Stimulated activated naive CD8-positive, alpha-beta T cell treated with anti-CD3 and anti-CD28 coated beads, Interleukin-15, Interleukin-2, amounts not matched to agents 100 ng/mL and 50 ng/mL, for 24 hours (primary cell): ENCODE measurements around the gene ARSG.

Experiments
- H3K27ac Mint-ChIP-seq: one replicate; pipeline ENCODE4 v1.8.0; 2021; ENCODE audit warnings: mild to moderate bottlenecking, mixed read lengths
- H3K27me3 Mint-ChIP-seq: one replicate; pipeline ENCODE4 v1.8.0; 2021; ENCODE audit warnings: mixed read lengths
- H3K36me3 Mint-ChIP-seq: one replicate; pipeline ENCODE4 v1.8.0; 2021; ENCODE audit warnings: low read depth, mixed read lengths
- H3K4me1 Mint-ChIP-seq: one replicate; pipeline ENCODE4 v1.8.0; 2021; ENCODE audit warnings: low read depth, mixed read lengths
- H3K4me3 Mint-ChIP-seq: one replicate; pipeline ENCODE4 v1.8.0; 2021; ENCODE audit warnings: mild to moderate bottlenecking, mixed read lengths
- H3K9me3 Mint-ChIP-seq: one replicate; pipeline ENCODE4 v1.8.0; 2021; ENCODE audit warnings: mixed read lengths

Gene ARSG

DNA sequence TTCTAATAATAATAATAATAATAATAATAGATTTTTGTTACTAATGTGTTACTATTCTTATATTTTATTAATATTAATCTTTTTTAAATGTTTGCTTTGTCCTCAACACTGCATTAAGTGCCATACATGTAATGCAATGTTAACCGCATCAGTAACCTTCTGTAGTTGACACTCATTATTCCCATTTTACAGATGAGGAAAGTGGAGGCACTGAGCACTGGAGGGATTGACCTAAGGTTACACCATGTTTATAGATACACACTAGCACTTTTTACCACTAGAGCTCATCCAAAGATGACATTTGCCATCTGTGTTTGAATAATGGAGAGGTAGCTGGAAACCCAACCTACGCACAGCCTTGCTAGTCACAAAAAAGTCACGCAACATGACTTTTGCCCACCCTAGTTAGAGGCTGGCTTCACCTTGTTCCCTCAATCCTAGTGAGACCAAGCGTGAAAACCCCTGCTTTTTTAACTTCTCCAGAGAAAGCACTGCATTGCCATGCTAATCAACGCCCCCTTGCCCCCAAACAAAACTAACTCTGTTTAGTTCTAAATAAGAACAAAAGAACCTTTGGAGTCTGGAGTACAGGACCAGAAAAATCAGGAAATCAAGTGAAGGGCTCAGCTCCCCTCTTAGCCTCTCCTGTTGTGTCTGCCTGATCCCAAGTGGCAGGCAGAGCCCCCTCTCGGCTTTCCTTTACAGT is 2.3 kb downstream of the ARSG start:
- H3K27me3 Mint-ChIP-seq: no peaks in the 10 kb centered on the region
- no peaks in the 10 kb centered on the region for H3K9me3 Mint-ChIP-seq
- peaks cover 70% of the 10 kb centered on the region for H3K4me1 Mint-ChIP-seq
- H3K4me3 Mint-ChIP-seq: peak overlapping the region; percentile 13
- no peaks in the 10 kb centered on the region for H3K36me3 Mint-ChIP-seq
- no peak overlapping the region for H3K27ac Mint-ChIP-seq

DNA sequence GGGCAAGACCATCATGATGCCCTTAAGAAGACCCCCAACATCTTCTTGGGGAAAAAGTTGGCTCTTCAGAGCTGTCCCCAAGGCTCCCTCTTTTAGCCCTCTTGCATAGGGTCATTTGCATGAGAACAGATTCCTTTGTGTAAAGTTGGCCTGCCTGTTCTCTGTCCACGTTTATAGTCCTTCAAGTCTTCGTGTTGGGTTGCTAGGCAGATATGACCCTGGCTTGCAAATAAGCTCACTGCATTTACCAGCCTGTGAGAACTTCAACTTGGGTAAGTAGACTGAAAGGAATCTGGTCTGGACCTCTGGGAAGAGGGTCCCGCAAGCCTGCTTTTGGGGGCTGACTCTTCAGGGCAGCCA is 2.9 kb downstream of the ARSG start:
- H3K4me3 Mint-ChIP-seq: peak overlapping the region; percentile 13
- no peaks in the 10 kb centered on the region for H3K9me3 Mint-ChIP-seq
- no peaks in the 10 kb centered on the region for H3K27me3 Mint-ChIP-seq
- H3K4me1 Mint-ChIP-seq: peaks cover 64% of the 10 kb centered on the region
- no peak overlapping the region for H3K27ac Mint-ChIP-seq
- H3K36me3 Mint-ChIP-seq: no peaks in the 10 kb centered on the region

DNA sequence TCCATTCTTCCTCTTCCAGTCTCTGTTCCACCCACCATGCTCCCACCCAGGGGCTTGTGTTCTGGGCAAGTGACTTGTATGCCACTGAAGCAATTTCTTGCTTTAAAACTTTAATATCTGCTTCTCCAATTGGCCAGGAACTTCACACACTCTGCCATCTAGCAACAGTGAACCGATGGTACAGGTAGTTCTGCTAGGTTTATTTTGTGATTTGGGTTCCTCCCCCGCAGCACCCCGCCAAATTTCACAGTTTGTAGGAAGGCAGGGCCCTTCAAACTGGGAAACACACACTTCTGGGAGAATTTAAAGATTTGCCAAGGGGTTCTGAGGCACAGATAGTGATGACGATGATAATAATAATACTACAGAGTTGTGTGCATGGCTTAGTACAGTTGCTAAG is 3.3 kb downstream of the ARSG start:
- H3K4me3 Mint-ChIP-seq: no peak overlapping the region
- no peaks in the 10 kb centered on the region for H3K27me3 Mint-ChIP-seq
- peaks cover 60% of the 10 kb centered on the region for H3K4me1 Mint-ChIP-seq
- H3K36me3 Mint-ChIP-seq: no peaks in the 10 kb centered on the region
- H3K9me3 Mint-ChIP-seq: no peaks in the 10 kb centered on the region
- H3K27ac Mint-ChIP-seq: no peak overlapping the region

DNA sequence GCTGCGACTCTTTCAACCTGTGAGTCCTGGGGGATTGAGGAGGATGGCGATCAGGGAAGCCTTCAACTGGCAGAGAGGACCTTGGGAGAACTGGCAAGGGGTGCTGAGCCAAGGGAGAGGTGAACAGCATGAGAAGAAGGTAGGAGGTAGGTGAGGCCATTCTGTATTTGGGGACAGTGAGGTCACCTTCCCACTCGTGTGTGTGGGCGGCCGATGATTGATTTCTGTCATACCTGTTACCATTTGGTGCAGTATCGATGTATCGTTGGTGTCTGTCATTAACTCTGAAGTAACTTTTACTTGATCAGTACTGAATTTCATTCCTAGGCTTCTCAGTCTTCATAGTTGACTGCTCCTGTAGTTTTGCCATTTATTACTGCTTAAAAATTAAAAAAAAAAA is 3.8 kb downstream of the ARSG start:
- Mint-ChIP-seq H3K4me3 (no peak overlapping the region), H3K27ac (peak overlapping the region; percentile 34), H3K4me1 (peaks cover 56% of the 10 kb centered on the region), H3K27me3 (no peaks in the 10 kb centered on the region), H3K36me3 (no peaks in the 10 kb centered on the region), H3K9me3 (no peaks in the 10 kb centered on the region)

DNA sequence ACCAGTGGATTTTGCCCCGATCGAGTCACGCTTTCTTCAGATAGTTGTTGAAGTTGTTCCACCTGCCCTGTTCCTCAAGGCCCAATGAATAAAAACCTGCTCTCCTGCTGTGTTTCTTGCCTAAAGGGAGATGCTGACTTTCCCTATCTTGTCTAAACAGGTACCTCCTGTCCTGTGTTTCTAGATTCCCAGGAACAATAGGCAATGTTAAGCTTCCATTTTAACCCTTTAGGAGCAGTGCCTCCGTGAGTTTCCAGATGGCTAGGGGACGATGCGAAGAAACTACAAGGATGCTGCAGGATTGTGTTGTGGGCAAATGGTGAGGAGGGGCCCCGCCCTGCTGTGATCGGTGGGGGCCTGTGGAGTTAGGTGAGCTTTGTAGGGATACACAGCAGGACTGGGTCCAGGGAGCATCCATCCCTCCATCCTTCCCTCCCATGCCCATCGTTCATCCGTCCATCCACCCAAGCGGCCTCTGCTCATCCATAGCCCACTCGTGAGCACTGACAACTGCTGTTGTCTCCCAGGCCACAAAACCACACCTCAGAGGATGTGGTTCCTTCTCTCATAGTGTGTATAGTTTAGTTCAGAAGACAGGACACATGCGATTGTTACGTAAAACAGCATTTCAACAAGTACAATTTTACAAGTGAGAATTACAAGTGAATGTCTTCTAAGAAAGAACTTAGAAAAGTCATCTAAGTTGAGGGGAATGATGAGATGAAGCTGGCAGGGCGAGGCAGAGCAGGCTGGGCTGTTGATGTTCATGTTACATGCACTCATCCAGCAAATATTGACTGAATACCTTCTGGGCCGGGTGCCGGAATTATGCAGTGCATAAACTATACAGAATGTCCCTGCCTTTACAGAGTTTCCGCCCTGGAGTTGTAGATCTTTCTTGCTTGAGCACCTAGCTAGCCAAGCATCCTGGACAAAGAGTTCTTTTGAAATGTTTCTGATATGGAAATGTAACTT is 5.2 kb downstream of the ARSG start:
- Mint-ChIP-seq H3K4me3 (peak overlapping the region; percentile 63), H3K27ac (peak overlapping the region; percentile 64), H3K4me1 (peaks cover 53% of the 10 kb centered on the region), H3K36me3 (no peaks in the 10 kb centered on the region), H3K27me3 (no peaks in the 10 kb centered on the region), H3K9me3 (no peaks in the 10 kb centered on the region)

DNA sequence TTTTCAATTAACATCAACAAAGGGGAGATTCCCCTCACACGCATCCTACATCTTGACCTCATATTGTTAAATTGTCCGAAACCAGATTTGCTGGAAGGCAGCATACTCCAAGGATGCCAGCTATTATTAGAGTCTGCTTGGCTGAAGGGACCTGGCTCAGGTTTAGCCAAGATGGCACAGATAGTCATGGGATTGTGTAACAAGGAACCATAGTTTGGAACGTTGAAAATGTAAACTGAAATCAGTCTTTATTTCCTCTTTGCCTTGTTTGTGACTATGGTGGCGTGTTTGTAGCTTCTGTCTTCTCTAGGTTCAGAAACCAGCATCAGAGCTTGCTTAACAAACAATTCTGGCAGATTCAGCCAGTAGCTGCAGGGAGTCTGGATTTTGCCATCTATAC is 5.9 kb downstream of the ARSG start:
- no peaks in the 10 kb centered on the region for H3K9me3 Mint-ChIP-seq
- no peaks in the 10 kb centered on the region for H3K27me3 Mint-ChIP-seq
- no peaks in the 10 kb centered on the region for H3K36me3 Mint-ChIP-seq
- peaks cover 52% of the 10 kb centered on the region for H3K4me1 Mint-ChIP-seq
- H3K4me3 Mint-ChIP-seq: peak overlapping the region; percentile 63
- peak overlapping the region; percentile 58 for H3K27ac Mint-ChIP-seq

DNA sequence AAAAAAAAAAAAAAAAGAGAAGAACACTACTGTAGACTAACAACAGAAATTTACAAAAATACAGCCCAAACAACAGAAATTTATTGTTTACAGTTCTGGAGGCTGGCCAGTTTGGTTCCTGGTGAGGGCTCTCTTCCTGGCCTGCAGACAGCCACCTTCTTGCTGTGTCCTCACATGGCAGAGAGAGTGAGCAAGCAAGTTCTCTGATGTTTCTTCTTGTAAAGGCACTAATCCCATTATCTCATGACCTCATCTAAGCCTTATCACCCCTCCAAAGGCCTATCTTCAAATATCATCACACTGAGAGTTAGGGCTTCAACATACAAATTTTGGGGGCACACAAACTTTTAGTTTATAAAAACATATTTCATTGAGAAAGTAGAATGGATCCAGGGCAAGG is 7.3 kb downstream of the ARSG start:
- H3K4me3 Mint-ChIP-seq: no peak overlapping the region
- no peaks in the 10 kb centered on the region for H3K27me3 Mint-ChIP-seq
- H3K4me1 Mint-ChIP-seq: peaks cover 41% of the 10 kb centered on the region
- no peaks in the 10 kb centered on the region for H3K36me3 Mint-ChIP-seq
- H3K27ac Mint-ChIP-seq: no peak overlapping the region
- no peaks in the 10 kb centered on the region for H3K9me3 Mint-ChIP-seq

DNA sequence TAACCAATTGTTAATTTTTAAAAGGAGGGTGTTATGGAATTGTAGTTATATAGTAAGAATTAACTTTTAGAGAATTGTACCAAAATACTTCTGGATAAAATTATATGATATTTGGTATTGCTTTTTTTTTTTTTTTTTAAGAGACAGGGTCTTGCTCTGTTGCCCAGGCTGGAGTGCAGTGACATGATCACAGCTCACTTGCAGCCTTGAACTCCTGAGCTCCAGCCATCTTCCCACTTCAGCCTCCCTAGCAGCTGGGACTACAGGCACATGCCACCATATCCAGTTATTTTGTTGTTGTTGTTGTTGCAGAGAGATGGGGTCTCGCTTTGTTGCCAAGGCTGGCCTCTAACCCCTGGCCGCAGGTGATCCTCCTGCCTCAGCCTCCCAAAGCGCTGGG is 8.5 kb downstream of the ARSG start:
- H3K4me1 Mint-ChIP-seq: peaks cover 29% of the 10 kb centered on the region
- no peaks in the 10 kb centered on the region for H3K36me3 Mint-ChIP-seq
- H3K4me3 Mint-ChIP-seq: no peak overlapping the region
- H3K27me3 Mint-ChIP-seq: no peaks in the 10 kb centered on the region
- no peak overlapping the region for H3K27ac Mint-ChIP-seq
- H3K9me3 Mint-ChIP-seq: no peaks in the 10 kb centered on the region

DNA sequence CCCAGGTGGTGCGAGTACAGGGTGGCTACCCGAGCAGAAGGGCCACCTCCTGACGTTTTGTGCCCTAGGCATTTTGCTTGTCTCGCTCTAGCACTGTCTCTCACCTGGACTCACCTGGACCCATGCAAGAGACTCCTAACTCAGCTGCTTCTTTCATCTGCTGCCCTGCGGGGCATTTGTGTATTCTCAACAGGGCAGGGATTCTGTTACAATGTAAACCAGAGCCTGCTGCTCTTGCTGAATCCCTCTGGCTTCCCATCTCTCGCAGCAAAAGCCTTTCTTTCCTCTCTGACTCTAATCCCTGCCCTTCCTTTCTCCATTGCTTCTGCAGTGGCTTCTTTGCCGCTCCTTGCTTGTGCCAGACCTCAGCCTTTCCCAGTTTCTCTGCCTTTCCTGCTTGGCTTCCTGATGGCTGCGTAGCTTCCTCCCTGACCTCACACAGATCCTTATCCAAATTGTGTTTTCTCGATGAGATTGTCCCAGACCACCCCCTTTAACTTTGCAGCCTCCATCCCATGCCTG is 10.2 kb downstream of the ARSG start:
- Mint-ChIP-seq H3K27me3 (no peaks in the 10 kb centered on the region), H3K4me3 (no peak overlapping the region), H3K36me3 (no peaks in the 10 kb centered on the region), H3K27ac (peak overlapping the region; percentile 3), H3K4me1 (peaks cover 17% of the 10 kb centered on the region), H3K9me3 (no peaks in the 10 kb centered on the region)

DNA sequence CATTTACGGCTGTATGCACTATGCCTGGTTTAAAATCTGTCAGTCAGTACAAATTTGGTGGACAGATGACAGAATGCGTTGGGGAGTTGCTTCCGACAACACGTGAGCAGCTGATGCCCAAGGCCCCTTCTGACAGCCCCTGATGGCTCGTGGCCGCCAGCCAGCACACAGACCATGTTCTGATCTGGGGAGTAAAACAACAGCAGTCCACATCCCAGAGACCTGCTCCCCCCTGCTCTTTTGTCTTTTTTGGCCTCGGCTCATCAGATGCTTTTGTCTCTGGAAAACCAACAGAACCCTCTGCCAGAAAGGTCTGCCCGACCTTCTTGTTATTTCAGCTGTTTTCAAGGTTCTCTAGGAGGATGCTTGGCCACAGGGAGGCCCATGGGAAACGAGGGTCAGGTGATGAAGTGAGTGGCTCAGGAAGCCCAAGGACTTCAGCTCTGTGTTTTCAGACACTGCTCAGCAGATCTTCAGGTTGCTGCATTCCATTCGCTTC is 10.8 kb downstream of the ARSG start:
- Mint-ChIP-seq H3K27ac (no peak overlapping the region), H3K27me3 (no peaks in the 10 kb centered on the region), H3K4me3 (no peak overlapping the region), H3K36me3 (peaks cover 3% of the 10 kb centered on the region), H3K4me1 (peaks cover 13% of the 10 kb centered on the region), H3K9me3 (no peaks in the 10 kb centered on the region)

DNA sequence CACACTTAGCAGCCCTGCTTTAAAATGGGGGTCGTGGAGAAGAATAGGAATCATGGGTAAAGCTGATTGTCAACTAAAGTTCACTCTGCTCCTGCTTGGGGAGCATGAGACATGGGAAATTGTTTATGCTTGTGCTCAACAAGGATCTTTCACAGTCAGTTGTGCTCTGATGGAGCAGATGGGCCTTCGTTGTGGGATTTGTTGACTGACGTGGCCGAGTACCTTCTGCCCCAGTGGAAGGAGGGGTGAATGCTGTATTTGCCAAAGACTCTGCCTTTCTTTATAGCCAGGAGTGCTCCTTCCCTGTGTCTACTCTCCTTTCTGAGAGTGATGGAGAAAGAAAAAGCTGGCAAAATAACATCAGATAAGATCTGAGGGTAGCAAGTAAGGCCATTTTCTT is 11.4 kb downstream of the ARSG start:
- Mint-ChIP-seq H3K27me3 (no peaks in the 10 kb centered on the region), H3K36me3 (peaks cover 9% of the 10 kb centered on the region), H3K4me1 (peaks cover 12% of the 10 kb centered on the region), H3K4me3 (no peak overlapping the region), H3K9me3 (no peaks in the 10 kb centered on the region), H3K27ac (no peak overlapping the region)

DNA sequence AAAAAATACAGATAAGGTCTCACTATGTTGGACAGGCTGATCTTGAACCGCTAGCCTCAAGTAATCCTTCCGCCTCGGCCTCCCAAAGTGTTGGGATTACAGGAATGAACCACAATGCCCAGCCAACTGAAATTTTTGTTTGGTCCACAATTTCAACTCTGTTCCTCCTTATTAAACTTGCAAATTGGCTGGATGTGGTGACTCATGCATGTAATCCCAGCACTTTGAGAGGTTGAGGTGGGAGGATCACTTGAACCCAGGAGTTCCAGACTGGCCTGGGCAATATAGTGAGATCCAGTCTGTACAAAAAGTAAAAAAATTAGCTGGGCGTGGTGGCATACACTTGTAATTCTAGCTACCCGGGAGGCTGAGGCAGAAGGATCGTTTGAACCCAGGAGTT is 13.4 kb downstream of the ARSG start:
- peaks cover 16% of the 10 kb centered on the region for H3K36me3 Mint-ChIP-seq

DNA sequence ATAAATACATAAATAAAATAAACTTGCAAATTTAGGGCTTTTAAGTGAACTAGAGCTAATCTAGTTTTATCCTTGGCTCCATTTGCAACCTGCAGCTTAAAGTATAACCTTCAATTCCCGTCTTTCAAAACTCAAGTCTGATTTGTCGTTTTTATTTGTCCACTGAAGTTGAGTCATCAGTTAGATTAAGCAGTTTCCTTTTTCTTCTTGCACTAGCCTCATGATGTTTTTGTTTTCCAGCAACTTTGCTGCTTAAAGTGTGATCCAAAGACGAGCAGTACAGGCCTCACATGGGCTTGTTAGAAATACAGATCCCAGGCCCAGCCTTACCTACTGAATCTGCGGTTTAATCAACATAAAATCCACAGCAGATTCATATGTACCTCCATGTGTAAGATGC is 13.8 kb downstream of the ARSG start:
- peaks cover 12% of the 10 kb centered on the region for H3K4me1 Mint-ChIP-seq
- no peaks in the 10 kb centered on the region for H3K27me3 Mint-ChIP-seq
- H3K27ac Mint-ChIP-seq: no peak overlapping the region
- H3K9me3 Mint-ChIP-seq: no peaks in the 10 kb centered on the region
- H3K4me3 Mint-ChIP-seq: no peak overlapping the region
- H3K36me3 Mint-ChIP-seq: peaks cover 16% of the 10 kb centered on the region

More for the DNA sequence above, 13.4 kb downstream of the ARSG start:
- Mint-ChIP-seq H3K27ac (no peak overlapping the region), H3K9me3 (no peaks in the 10 kb centered on the region), H3K27me3 (no peaks in the 10 kb centered on the region), H3K4me1 (peaks cover 10% of the 10 kb centered on the region), H3K4me3 (no peak overlapping the region)

DNA sequence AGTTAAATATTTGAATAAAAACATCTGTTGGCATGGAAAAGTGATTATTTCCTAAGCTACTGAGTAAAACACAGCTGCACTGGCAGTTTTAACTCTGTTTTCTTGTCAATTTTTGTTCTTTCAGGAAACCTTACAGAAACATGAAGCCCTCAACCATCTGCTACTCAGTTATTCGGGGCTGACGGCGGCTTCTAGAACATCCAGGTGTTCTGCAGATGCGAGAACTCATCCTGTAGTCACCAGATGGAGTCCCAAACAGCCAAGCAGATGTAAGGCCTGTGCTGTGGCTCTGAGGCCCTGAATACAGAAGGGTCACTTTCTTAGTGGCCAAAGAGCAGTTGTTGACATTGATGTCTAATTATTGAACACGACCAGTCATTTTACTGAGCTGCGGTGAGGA is 15.5 kb downstream of the ARSG start:
- Mint-ChIP-seq H3K4me1 (peaks cover 27% of the 10 kb centered on the region), H3K27me3 (no peaks in the 10 kb centered on the region), H3K27ac (no peak overlapping the region), H3K9me3 (no peaks in the 10 kb centered on the region), H3K36me3 (peaks cover 16% of the 10 kb centered on the region), H3K4me3 (no peak overlapping the region)

DNA sequence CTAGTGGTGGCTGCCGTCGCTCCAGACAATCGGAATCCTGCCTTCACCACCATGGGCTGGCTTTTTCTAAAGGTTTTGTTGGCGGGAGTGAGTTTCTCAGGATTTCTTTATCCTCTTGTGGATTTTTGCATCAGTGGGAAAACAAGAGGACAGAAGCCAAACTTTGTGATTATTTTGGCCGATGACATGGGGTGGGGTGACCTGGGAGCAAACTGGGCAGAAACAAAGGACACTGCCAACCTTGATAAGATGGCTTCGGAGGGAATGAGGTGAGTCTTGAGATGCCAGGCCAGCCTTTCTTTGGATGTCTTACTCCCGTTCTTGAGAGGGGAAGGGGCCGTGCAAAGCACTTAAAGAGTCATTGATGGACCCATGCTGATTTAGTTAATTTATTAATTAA is 16.1 kb downstream of the ARSG start:
- Mint-ChIP-seq H3K27me3 (no peaks in the 10 kb centered on the region), H3K9me3 (no peaks in the 10 kb centered on the region), H3K4me3 (no peak overlapping the region), H3K4me1 (peaks cover 33% of the 10 kb centered on the region), H3K36me3 (peaks cover 16% of the 10 kb centered on the region), H3K27ac (no peak overlapping the region)
